Vagina (tissue), 2 donors: ENCODE measurements around the gene TIMM44.

ENCODE experiments used
- CTCF ChIP-seq, 3 experiments: fragments of 450-650 bp in 2 of 3; fragments of 200-600 bp in 1 of 3; sonication (generic) in 1 of 3; IDR thresholded peaks; one replicate each; pipeline ENCODE4 v1.5.1; 2017 to 2019; ENCODE audit warnings: antibody characterized with exemption in 3 of 3, mild to moderate bottlenecking in 2 of 3, moderate library complexity in 2 of 3
- POLR2A ChIP-seq, 2 donors: fragments of 450-650 bp; IDR thresholded peaks; one replicate each; pipeline ENCODE4 v1.6.1; 2017; ENCODE audit warnings: antibody characterized with exemption in 2 of 2, mild to moderate bottlenecking in 2 of 2, moderate library complexity in 2 of 2
- POLR2AphosphoS5 ChIP-seq, 2 donors: sonication (generic); formaldehyde crosslinking; IDR thresholded peaks; one replicate each; pipeline ENCODE4 v1.9.0; 2017; ENCODE audit warnings: antibody characterized with exemption in 2 of 2, mild to moderate bottlenecking in 2 of 2, low read depth in 1 of 2; ENCODE audit not compliant: insufficient read depth in 1 of 2

GRCh38 chr19:7989071-7989575 is 45.7 kb upstream of the TIMM44 start:
- TF ChIP-seq POLR2AphosphoS5 (IDR thresholded peaks at IDR 0.05; ENCODE audit: insufficient read depth in 1 of 2, low read depth in 1 of 2) (no peak), POLR2A (IDR thresholded peaks at IDR 0.05) (no peak), CTCF (IDR thresholded peaks at IDR 0.05) (no peak)
